Astrocyte of the spinal cord (primary cell): ENCODE measurements around the gene SYCP3.

Experiments
- DNase-seq: peaks from one replicate; pipeline ENCODE4 v3.0.0; 2011; ENCODE audit warnings: low read depth, low spot score
- H3K4me3 ChIP-seq: 2 replicates; pipeline ENCODE4 v1.5.1; 2011; ENCODE audit warnings: low read depth, mild to moderate bottlenecking, low read length, moderate library complexity
- in situ Hi-C: cut with HindIII; loops from 2 replicates; pipeline ENCODE4 v1.10.0; 2017; ENCODE audit warnings: low sequenced_read_pairs
- TF ChIP-seq, protein P1 (sequence below): IDR thresholded peaks from 2 replicates; pipeline ENCODE4 v1.5.1; 2012; ENCODE audit warnings: low read depth, mild to moderate bottlenecking, low read length, inconsistent platforms

The SYCP3 gene

DNA sequence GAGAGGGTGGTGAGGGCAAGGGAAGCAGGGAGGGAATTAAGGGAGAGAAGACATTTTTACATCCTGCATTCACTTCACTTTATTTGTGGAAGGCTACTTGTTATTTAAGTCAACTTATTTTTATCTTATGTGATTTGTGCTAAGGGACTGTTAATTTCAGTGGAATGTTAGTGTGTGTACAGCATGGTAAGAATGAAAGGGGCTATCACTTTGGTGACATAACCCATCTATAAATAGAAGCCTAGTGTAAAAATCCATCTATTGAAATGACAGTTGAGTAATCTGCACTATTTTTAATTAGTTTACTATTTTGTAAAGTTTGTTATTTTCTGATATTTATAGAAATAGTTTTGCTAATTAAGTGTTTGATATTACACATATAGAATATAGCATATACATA is 58.6 kb downstream of the SYCP3 start:
- no peak for DNase-seq
- no peak overlapping the region for H3K4me3 ChIP-seq
- in situ Hi-C loops: no loop called here
- TF ChIP-seq, protein P1, sequence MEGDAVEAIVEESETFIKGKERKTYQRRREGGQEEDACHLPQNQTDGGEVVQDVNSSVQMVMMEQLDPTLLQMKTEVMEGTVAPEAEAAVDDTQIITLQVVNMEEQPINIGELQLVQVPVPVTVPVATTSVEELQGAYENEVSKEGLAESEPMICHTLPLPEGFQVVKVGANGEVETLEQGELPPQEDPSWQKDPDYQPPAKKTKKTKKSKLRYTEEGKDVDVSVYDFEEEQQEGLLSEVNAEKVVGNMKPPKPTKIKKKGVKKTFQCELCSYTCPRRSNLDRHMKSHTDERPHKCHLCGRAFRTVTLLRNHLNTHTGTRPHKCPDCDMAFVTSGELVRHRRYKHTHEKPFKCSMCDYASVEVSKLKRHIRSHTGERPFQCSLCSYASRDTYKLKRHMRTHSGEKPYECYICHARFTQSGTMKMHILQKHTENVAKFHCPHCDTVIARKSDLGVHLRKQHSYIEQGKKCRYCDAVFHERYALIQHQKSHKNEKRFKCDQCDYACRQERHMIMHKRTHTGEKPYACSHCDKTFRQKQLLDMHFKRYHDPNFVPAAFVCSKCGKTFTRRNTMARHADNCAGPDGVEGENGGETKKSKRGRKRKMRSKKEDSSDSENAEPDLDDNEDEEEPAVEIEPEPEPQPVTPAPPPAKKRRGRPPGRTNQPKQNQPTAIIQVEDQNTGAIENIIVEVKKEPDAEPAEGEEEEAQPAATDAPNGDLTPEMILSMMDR: no peak

DNA sequence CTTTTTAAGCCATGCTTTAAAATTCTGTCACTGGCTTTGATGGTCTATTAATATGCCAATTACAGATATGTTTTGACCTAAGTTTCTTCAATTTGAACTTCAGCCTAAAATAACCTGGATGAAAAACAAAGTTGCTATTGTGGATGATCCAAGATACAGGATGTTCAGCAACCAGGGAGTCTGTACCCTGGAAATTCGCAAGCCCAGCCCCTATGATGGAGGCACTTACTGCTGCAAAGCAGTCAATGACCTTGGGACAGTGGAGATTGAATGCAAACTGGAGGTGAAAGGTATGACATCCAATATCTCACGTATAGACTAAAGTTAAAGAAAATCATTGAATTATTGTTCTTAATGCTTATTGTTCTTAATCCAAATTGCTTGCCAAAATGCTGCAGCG is 59.0 kb downstream of the SYCP3 start:
- in situ Hi-C loops: no loop called here
- H3K4me3 ChIP-seq: no peak overlapping the region
- no peak for DNase-seq
- TF ChIP-seq, protein P1: no peak
